Measurements from ENCODE around the gene BAX.

DNA sequence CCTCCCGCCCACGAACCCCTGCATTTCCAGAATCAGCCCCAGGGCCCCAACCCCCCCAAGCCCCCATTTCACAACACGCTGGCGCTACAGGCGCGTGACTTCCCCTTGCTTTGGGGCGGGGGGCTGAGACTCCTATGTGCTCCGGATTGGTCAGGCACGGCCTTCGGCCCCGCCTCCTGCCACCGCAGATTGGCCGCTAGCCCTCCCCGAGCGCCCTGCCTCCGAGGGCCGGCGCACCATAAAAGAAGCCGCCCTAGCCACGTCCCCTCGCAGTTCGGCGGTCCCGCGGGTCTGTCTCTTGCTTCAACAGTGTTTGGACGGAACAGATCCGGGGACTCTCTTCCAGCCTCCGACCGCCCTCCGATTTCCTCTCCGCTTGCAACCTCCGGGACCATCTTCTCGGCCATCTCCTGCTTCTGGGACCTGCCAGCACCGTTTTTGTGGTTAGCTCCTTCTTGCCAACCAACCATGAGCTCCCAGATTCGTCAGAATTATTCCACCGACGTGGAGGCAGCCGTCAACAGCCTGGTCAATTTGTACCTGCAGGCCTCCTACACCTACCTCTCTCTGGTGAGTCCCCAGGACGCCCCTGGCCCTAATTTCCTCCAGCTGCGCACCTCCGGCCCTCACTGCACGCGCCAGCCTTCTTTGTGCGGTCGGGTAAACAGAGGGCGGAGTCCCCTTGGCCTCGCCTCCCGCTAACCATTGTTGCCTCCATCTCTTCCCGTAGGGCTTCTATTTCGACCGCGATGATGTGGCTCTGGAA, 10.5 kb downstream of the BAX start, which contains the start of gene FTL:
- TF ChIP-seq CTCF (IDR thresholded peaks at IDR 0.05) (peak in 2 of 5 experiments; percentile 11 to 16), POLR2A (IDR thresholded peaks at IDR 0.05) (peak; percentile 99 to 100), EP300 (IDR thresholded peaks at IDR 0.05) (peak; percentile 71 to 100)

Measured in tibial nerve (tissue), 4 donors.